ENCODE data around the gene MICAL3.

Gene MICAL3

GRCh38 chr22:17924735-17925364, 99.5 kb downstream of the MICAL3 start:
- TF ChIP-seq POLR2AphosphoS5 (IDR thresholded peaks at IDR 0.05; ENCODE audit: low read depth): no peak
- TF ChIP-seq SPI1 (IDR thresholded peaks at IDR 0.05; ENCODE audit: borderline replicate concordance, low read depth): no peak
- TF ChIP-seq REST (IDR thresholded peaks at IDR 0.05; ENCODE audit: insufficient replicate concordance, low read depth): no peak
- no peak for TF ChIP-seq CTCF (IDR thresholded peaks at IDR 0.05; ENCODE audit: insufficient read depth, low read length)
- TF ChIP-seq GABPA (IDR thresholded peaks at IDR 0.05; ENCODE audit: low read depth): no peak
- no peak overlapping the region for H3K27ac ChIP-seq (replicated peaks)
- no peak overlapping the region for H3K4me3 ChIP-seq (replicated peaks; ENCODE audit: insufficient read depth, low read length)
- DNase-seq (ENCODE audit: low read depth in 1 of 2, low spot score in 1 of 2): no peak
- H3K27me3 ChIP-seq (ENCODE audit: insufficient read depth, poor library complexity, severe bottlenecking): no peaks in the 10 kb centered on the region

- Histone ChIP-seq H3K4me3 (replicated peaks; ENCODE audit: insufficient read depth, low read length) (no peak overlapping the region), H3K27ac (replicated peaks) (no peak overlapping the region), H3K27me3 (ENCODE audit: insufficient read depth, poor library complexity, severe bottlenecking) (no peaks in the 10 kb centered on the region)
- no peak for TF ChIP-seq GABPA (IDR thresholded peaks at IDR 0.05; ENCODE audit: low read depth)
- no peak for TF ChIP-seq CTCF (IDR thresholded peaks at IDR 0.05; ENCODE audit: insufficient read depth, low read length)
- no peak for TF ChIP-seq REST (IDR thresholded peaks at IDR 0.05; ENCODE audit: insufficient replicate concordance, low read depth)
- TF ChIP-seq SPI1 (IDR thresholded peaks at IDR 0.05; ENCODE audit: borderline replicate concordance, low read depth): no peak
- no peak for TF ChIP-seq POLR2AphosphoS5 (IDR thresholded peaks at IDR 0.05; ENCODE audit: low read depth)
- DNase-seq (ENCODE audit: low read depth in 1 of 2, low spot score in 1 of 2): no peak
Observed at GRCh38 chr22:17924076-17924475, 100.3 kb downstream of the MICAL3 start.

- Histone ChIP-seq H3K4me3 (replicated peaks; ENCODE audit: insufficient read depth, low read length) (no peak overlapping the region), H3K27me3 (ENCODE audit: insufficient read depth, poor library complexity, severe bottlenecking) (no peaks in the 10 kb centered on the region), H3K27ac (replicated peaks) (no peak overlapping the region)
- no peak for DNase-seq (ENCODE audit: low read depth in 1 of 2, low spot score in 1 of 2)
- TF ChIP-seq GABPA (IDR thresholded peaks at IDR 0.05; ENCODE audit: low read depth) (no peak), POLR2AphosphoS5 (IDR thresholded peaks at IDR 0.05; ENCODE audit: low read depth) (no peak), SPI1 (IDR thresholded peaks at IDR 0.05; ENCODE audit: borderline replicate concordance, low read depth) (no peak), CTCF (IDR thresholded peaks at IDR 0.05; ENCODE audit: insufficient read depth, low read length) (no peak), REST (IDR thresholded peaks at IDR 0.05; ENCODE audit: insufficient replicate concordance, low read depth) (no peak)
Observed at GRCh38 chr22:17922925-17923903, 101.1 kb downstream of the MICAL3 start.
